ENCODE data around the gene CDK3. TPM values are rescaled to one million over a fixed set of nuclear protein-coding genes. Genes with fewer than 3 reads are reported as not detected.

Gene CDK3
- total RNA-seq, 1 experiment from 2014 or later, result 11.7 TPM

GRCh38 chr17:75996665-75997590 lies 3.7 kb upstream of the CDK3 start:
- H3K9me3 ChIP-seq (ENCODE audit: control insufficient read depth, low read depth, low read length), result no peaks in the 10 kb centered on the region
- H4K5ac ChIP-seq (ENCODE audit: insufficient read length, low read depth, low read length), result no peak overlapping the region
- no peak overlapping the region for H3K23ac ChIP-seq (ENCODE audit: insufficient read length, low read depth, low read length)
- H4K20me1 ChIP-seq (ENCODE audit: control insufficient read depth, insufficient read depth, insufficient read length), result no peaks in the 10 kb centered on the region
- WGBS (ENCODE audit: extremely low coverage, insufficient read length, low lambda C conversion rate), result no CpG with 5 or more reads among the region's 18 CpGs
- H3K36me3 Mint-ChIP-seq (ENCODE audit: insufficient read depth in 1 of 3, low read depth in 3 of 3), result peaks cover 9 to 27% (median 14%) of the 10 kb centered on the region in 3 experiments; a peak in 6 of 7 replicates
- no peak overlapping the region for H3K4me2 ChIP-seq (ENCODE audit: insufficient read depth, insufficient read length, low read length)
- peak overlapping the region; percentile 24 to 61 (median 53) for H3K27ac Mint-ChIP-seq
- H2AK5ac ChIP-seq (ENCODE audit: insufficient read length, low read length), result no peak overlapping the region
- no peaks in the 10 kb centered on the region for H3K79me1 ChIP-seq (ENCODE audit: insufficient read depth, low read depth, low read length, poor library complexity, severe bottlenecking)
- H3K56ac ChIP-seq (ENCODE audit: insufficient read length, low read depth, low read length), result no peak overlapping the region
- no peaks in the 10 kb centered on the region for H3K27me3 ChIP-seq (ENCODE audit: insufficient read depth, low read length)
- no peaks in the 10 kb centered on the region for H3K4me1 ChIP-seq (ENCODE audit: insufficient read depth, low read length)
- H2BK20ac ChIP-seq (ENCODE audit: low read depth, low read length, poor library complexity, severe bottlenecking), result no peak overlapping the region
- peaks cover 9 to 11% of the 10 kb centered on the region in 2 experiments; a peak in 3 of 4 replicates for H3K4me1 Mint-ChIP-seq
- no peaks in the 10 kb centered on the region for H3K79me2 ChIP-seq (ENCODE audit: insufficient read depth, low read length)
- no peak overlapping the region for H3T11ph ChIP-seq (ENCODE audit: low read length)
- no peak overlapping the region for H2BK5ac ChIP-seq (ENCODE audit: insufficient read length, low read length)
- no peak overlapping the region for H4K8ac ChIP-seq (replicated peaks; ENCODE audit: insufficient read length, low read depth, low read length)
- no peak overlapping the region for H2BK120ac ChIP-seq (ENCODE audit: low read depth, low read length, poor library complexity, severe bottlenecking)
- H4K91ac ChIP-seq (ENCODE audit: insufficient read length, low read depth, low read length), result no peak overlapping the region
- H3K23me2 ChIP-seq (ENCODE audit: insufficient read length, low read depth, low read length, poor library complexity, severe bottlenecking), result no peaks in the 10 kb centered on the region
- H3K18ac ChIP-seq (ENCODE audit: insufficient read length, low read depth, low read length), result no peak overlapping the region
- H3K27ac ChIP-seq (ENCODE audit: insufficient read length, low read depth, low read length), result no peak overlapping the region
- no peak overlapping the region for H3K14ac ChIP-seq (ENCODE audit: insufficient read depth, low read length)
- no peaks in the 10 kb centered on the region for H3K27me3 Mint-ChIP-seq (ENCODE audit: low read depth)
- H3K9me3 Mint-ChIP-seq, result no peaks in the 10 kb centered on the region
- DNase-seq, result no peak
- H2BK15ac ChIP-seq (ENCODE audit: low read depth, low read length), result no peak overlapping the region
- TF ChIP-seq CTCF (conservative IDR thresholded peaks at IDR 0.05), result no peak
- no peak overlapping the region for H3K4ac ChIP-seq (ENCODE audit: low read depth, low read length)
- no peak overlapping the region for H2AFZ ChIP-seq (ENCODE audit: low read length)
- H3K9ac ChIP-seq (ENCODE audit: extremely low read depth, insufficient read length, low read length), result no peak overlapping the region
- no peak overlapping the region for H2BK12ac ChIP-seq (ENCODE audit: insufficient read length, low read depth, low read length)
- H3K4me3 Mint-ChIP-seq, result no peak overlapping the region

All from H9 (cell line).